Panc1 (cell line): ENCODE data around the gene SEPTIN11. TPM values are rescaled to one million over a fixed set of nuclear protein-coding genes. Genes with fewer than 3 reads are reported as not detected.

Experiments used
- ATAC-seq: fragments of 200-7000 bp; cut with Tn5 transposase; 2 replicates; pipeline ENCODE4 v1.9.1; 2020; ENCODE audit warnings: mild to moderate bottlenecking, moderate library complexity
- BruUV-seq: library from RNA; stranded (reverse); fragments of 400-500 nt; replicated peaks from 2 replicates; lab custom pipeline; 2021; lab: Mats Ljungman, UMichigan
- CTCF ChIA-PET: fragments of 300-600 bp; sonication (Branson Sonifier 250); formaldehyde crosslinking; loops from one replicate; lab custom pipeline; 2022; ENCODE audit warnings: antibody characterized with exemption; lab: Charles Lee
- POLR2A ChIA-PET: fragments of 300-600 bp; sonication (Branson Sonifier 250); formaldehyde crosslinking; loops from one replicate; lab custom pipeline; 2022; ENCODE audit warnings: antibody characterized with exemption; lab: Charles Lee
- DNase-seq: peaks from one replicate; pipeline ENCODE4 v3.0.0-alpha.2; 2010; ENCODE audit warnings: low read depth, low spot score
- H3K27ac ChIP-seq: 2 replicates; pipeline ENCODE4 v1.5.1; 2011; ENCODE audit warnings: mild to moderate bottlenecking, low read length, inconsistent platforms
- H3K27me3 ChIP-seq: fragments of 200-500 bp; sonication (Bioruptor generic); 2 replicates; pipeline ENCODE4 v1.6.0; 2014; ENCODE audit warnings: low read length, inconsistent platforms; ENCODE audit not compliant: control insufficient read depth, insufficient read depth
- H3K36me3 ChIP-seq: fragments of 200-500 bp; sonication (Bioruptor generic); 2 replicates; pipeline ENCODE4 v1.5.1; 2014; ENCODE audit warnings: inconsistent platforms, mild to moderate bottlenecking, low read length, moderate library complexity; ENCODE audit not compliant: control insufficient read depth, insufficient read depth
- H3K4me1 ChIP-seq: 2 replicates; pipeline ENCODE4 v1.5.1; 2011; ENCODE audit warnings: inconsistent platforms, mild to moderate bottlenecking, low read length, moderate library complexity; ENCODE audit not compliant: control insufficient read depth, insufficient read depth
- H3K4me3 ChIP-seq, 2 experiments: 2 replicates each; pipeline ENCODE4 v1.5.1; 2011 to 2012; ENCODE audit warnings: low read depth in 2 of 2, low read length in 2 of 2, mild to moderate bottlenecking in 2 of 2, inconsistent platforms in 1 of 2, moderate library complexity in 1 of 2
- H3K9me3 ChIP-seq: fragments of 200-500 bp; sonication (Bioruptor generic); 2 replicates; pipeline ENCODE4 v1.5.1; 2014; ENCODE audit warnings: low read depth, mild to moderate bottlenecking, inconsistent platforms, low read length, moderate library complexity; ENCODE audit not compliant: control insufficient read depth, insufficient read depth
- CTCF ChIP-seq: fragments of 450-650 bp; IDR thresholded peaks from 2 replicates; pipeline ENCODE4 v1.5.1; 2017; ENCODE audit warnings: mild to moderate bottlenecking
- POLR2AphosphoS5 ChIP-seq: IDR thresholded peaks from 2 replicates; pipeline ENCODE4 v1.6.1; 2012; ENCODE audit warnings: mild to moderate bottlenecking, low read depth, low read length, moderate library complexity
- REST ChIP-seq, 2 experiments: IDR thresholded peaks; 2 replicates each; pipeline ENCODE4 v1.6.1; 2011 to 2012; ENCODE audit warnings: low read depth in 2 of 2, control low read depth in 1 of 2, low read length in 1 of 2, mild to moderate bottlenecking in 1 of 2, moderate library complexity in 1 of 2; ENCODE audit not compliant: insufficient read depth in 1 of 2
- SIN3A ChIP-seq: IDR thresholded peaks from 2 replicates; pipeline ENCODE4 v1.6.1; 2012; ENCODE audit warnings: low read depth, mild to moderate bottlenecking, low read length, moderate library complexity, borderline replicate concordance; ENCODE audit not compliant: insufficient read depth
- TCF7L2 ChIP-seq: IDR thresholded peaks from 2 replicates; pipeline ENCODE4 v1.6.1; 2011; ENCODE audit warnings: mild to moderate bottlenecking, low read depth, low read length, inconsistent platforms
- in situ Hi-C: cut with HindIII; loops from 2 replicates; pipeline ENCODE4 v1.10.0; 2016; ENCODE audit warnings: low sequenced_read_pairs, low pct_unique_long_range_greater_than_20kb
- intact Hi-C: fragments of 100-400 bp; cut with micrococcal nuclease; formaldehyde crosslinking; loops from one replicate; pipeline ENCODE4 v1.10.0; 2022; ENCODE audit not compliant: unreplicated experiment
- total RNA-seq: library from RNA; stranded (reverse); gene quantifications from one replicate; pipeline ENCODE4 v1.2.1, GENCODE V29; 2021; ENCODE audit not compliant: unreplicated experiment

Gene SEPTIN11
- total RNA-seq, 1 experiment from 2014 or later, result 103 TPM

DNA sequence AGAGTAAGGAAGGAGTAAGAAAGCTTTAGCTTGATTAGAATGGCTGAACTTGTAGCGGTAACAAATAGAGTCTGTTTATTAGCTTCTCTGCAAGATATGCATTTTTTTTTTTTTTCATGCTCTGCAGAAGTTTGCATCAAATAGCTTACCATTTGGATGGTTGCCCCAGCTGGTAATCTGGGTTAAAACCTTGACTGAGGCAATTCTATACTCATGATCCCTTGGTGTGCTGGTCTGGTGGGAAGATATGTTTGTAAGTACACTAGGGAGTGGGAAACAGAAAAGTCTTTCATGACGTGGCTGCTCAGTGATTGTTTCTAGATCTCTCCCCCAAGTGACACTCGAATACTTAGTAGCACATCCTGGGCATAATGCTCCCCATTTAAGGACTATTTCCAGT is 32.1 kb downstream of the SEPTIN11 start:
- Histone ChIP-seq H3K4me1 (peaks cover 9% of the 10 kb centered on the region), H3K36me3 (no peaks in the 10 kb centered on the region), H3K9me3 (no peaks in the 10 kb centered on the region), H3K27me3 (no peaks in the 10 kb centered on the region), H3K4me3 (no peak overlapping the region), H3K27ac (no peak overlapping the region; the same call in 1 of the 2 replicates)
- ATAC-seq (no peak), DNase-seq (no peak)
- in situ Hi-C loops (no loop called here), intact Hi-C loops (no loop called here)
- BruUV-seq, result no TSS peak
- ChIA-PET POLR2A (no interaction called here), CTCF (interaction anchor here (0.6 kb wide), 1 partner anchor 428 kb away, joined by 6 read pairs; no protein-coding TSS in a partner anchor)
- TF ChIP-seq CTCF (no peak), REST (IDR thresholded peaks at IDR 0.05; ENCODE audit: insufficient read depth in 1 of 2, low read depth in 2 of 2, low read length in 1 of 2) (no peak), POLR2AphosphoS5 (no peak), SIN3A (no peak), TCF7L2 (no peak)

DNA sequence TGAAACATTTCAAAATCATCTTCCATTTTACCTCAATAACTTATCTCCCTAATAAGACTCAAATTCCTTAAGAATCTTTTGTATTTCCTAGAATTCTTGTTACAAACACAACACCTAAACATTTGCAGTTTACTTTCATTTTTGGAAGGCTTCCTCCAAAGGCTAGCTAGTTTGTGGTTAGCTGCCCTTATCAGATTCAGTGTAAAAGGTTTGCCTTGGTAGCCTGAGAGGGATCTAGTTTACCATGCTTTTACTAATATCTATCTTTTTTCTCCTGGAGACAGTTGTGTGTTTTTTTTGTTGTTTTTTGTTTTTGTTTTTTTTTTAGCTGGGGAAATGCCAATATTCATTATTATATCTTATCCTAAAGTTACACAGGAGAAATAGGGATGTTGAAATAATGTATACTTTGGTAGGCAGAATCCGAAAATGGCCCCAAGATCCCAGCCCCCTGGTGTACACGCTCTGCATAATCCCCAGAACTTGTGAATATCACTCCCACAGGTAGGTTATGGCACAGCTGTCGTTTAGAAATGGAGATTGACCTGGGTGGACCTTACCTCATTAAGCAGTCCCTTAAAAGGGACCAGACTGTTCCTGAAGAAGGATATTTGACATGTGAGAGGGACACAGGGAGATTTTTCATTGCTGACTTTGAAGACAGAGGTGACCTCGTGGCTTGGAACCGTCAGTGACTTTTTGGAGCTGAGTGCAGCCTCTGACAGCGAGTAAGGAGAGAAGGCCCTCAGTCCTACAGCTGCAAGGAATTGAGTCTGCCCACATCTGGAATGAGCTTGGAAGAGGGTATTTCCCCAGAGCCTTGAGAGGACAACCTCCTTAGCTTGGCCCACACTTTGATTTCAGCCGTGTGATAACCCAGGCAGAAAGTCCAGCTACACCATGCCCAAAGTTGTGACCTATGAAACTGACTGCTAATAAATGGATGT is 33.4 kb downstream of the SEPTIN11 start:
- Histone ChIP-seq H3K4me1 (peaks cover 7% of the 10 kb centered on the region), H3K27ac (no peak overlapping the region; the same call in 1 of the 2 replicates), H3K36me3 (no peaks in the 10 kb centered on the region), H3K4me3 (no peak overlapping the region), H3K27me3 (no peaks in the 10 kb centered on the region), H3K9me3 (no peaks in the 10 kb centered on the region)
- DNase-seq, result no peak
- no TSS peak for BruUV-seq
- in situ Hi-C loops (no loop called here), intact Hi-C loops (no loop called here)
- POLR2A ChIA-PET, result no interaction called here
- ATAC-seq, result no peak
- CTCF ChIA-PET, result interaction anchor here (0.6 kb wide), 1 partner anchor 70 kb away, joined by 3 read pairs; no protein-coding TSS in a partner anchor
- TF ChIP-seq CTCF, result peak; percentile 28; the same call in 1 of the 2 replicates
- TF ChIP-seq SIN3A, result no peak
